Activated CD4-positive, alpha-beta T cell treated with anti-CD3 and anti-CD28 coated beads, Interleukin-2, amount 50 U/mL, for 1 hour (primary cell): Measurements from ENCODE around the gene CHRND.

Experiments used
- DNase-seq: peaks from one replicate; pipeline ENCODE4 v3.0.0-alpha.2; 2020

The CHRND gene

GRCh38 chr2:232504438-232504837 is 21.5 kb upstream of the CHRND start:
- no peak for DNase-seq

GRCh38 chr2:232505856-232506255 is 20.1 kb upstream of the CHRND start:
- DNase-seq, result no peak

GRCh38 chr2:232506709-232507108 is 19.3 kb upstream of the CHRND start:
- no peak for DNase-seq

- DNase-seq, result no peak
Observed at GRCh38 chr2:232508251-232508650, 17.7 kb upstream of the CHRND start.

GRCh38 chr2:232511336-232511890 is 14.5 kb upstream of the CHRND start:
- no peak for DNase-seq

GRCh38 chr2:232512602-232513001 is 13.4 kb upstream of the CHRND start:
- no peak for DNase-seq

GRCh38 chr2:232513353-232513752 is 12.6 kb upstream of the CHRND start:
- no peak for DNase-seq

GRCh38 chr2:232515639-232516038 is 10.3 kb upstream of the CHRND start:
- DNase-seq, result no peak

GRCh38 chr2:232516551-232516950 is 9.4 kb upstream of the CHRND start:
- DNase-seq, result no peak

GRCh38 chr2:232518844-232519243 is 7.1 kb upstream of the CHRND start:
- no peak for DNase-seq

- DNase-seq, result no peak
Observed at GRCh38 chr2:232519581-232520438, 6.2 kb upstream of the CHRND start, which contains the start of gene PRSS56. Gene PRSS56, plus strand, starts transcription at chr2:232520388. Its CDS starts 211 bp downstream, at chr2:232520599.

- DNase-seq, result no peak
Observed at GRCh38 chr2:232520489-232520888, 5.5 kb upstream of the CHRND start.

GRCh38 chr2:232521098-232521497 is 4.9 kb upstream of the CHRND start:
- no peak for DNase-seq

GRCh38 chr2:232521959-232522622 is 3.9 kb upstream of the CHRND start:
- DNase-seq, result peak; percentile 70

- DNase-seq, result no peak
Observed at GRCh38 chr2:232522623-232523401, 3.1 kb upstream of the CHRND start.

- no peak for DNase-seq
Observed at GRCh38 chr2:232523402-232523681, 2.6 kb upstream of the CHRND start.

- no peak for DNase-seq
Observed at GRCh38 chr2:232523682-232524597, 2.0 kb upstream of the CHRND start.

GRCh38 chr2:232524771-232525170 is 1.2 kb upstream of the CHRND start:
- no peak for DNase-seq

GRCh38 chr2:232525199-232525598 is 761 bp upstream of the CHRND start:
- DNase-seq, result no peak

- DNase-seq, result no peak
Observed at GRCh38 chr2:232526372-232526941, 497 bp downstream of the CHRND start.

GRCh38 chr2:232527905-232528470 is 2.0 kb downstream of the CHRND start:
- no peak for DNase-seq
